Measurements from ENCODE around the gene C2CD5.

C2CD5 gene

DNA sequence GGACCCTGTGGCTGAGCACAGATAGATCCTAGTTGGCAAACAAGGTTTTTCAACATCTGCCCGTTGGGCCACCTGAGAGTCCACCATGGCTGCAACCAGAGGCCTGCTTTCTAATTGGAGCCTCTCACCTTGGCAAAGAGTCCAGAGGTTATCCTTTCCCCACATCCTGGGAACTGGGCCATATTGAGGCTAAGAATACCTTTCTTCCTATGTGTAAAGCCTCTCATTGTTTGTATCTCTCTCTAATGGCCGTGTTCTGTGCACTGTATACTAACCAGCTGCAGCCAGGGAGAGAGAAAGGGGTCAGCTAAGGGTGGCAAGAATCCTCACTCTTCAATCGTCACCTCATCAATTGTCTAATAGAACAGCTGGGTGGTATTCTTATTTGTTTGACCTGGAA is 130.8 kb downstream of the C2CD5 start:
- no peak for DNase-seq

DNA sequence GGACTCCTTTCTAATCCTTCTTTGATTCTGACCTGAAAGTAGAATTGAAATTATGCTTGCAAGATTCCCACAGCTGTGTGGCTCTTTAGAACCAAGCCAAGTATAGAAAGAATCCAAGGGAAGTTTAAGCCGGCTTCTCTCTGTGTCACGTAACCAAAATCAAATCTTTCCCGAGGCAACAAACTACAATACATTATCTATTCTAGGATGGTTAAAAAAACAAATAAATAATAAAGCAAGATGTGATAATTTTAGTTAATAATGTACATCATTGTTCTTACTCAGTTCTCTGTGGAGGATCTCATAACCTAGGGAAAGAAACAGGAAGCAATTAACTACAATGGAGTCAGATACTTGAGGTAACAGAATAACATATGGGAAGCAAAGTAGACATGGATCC is 131.8 kb downstream of the C2CD5 start:
- DNase-seq: no peak

DNA sequence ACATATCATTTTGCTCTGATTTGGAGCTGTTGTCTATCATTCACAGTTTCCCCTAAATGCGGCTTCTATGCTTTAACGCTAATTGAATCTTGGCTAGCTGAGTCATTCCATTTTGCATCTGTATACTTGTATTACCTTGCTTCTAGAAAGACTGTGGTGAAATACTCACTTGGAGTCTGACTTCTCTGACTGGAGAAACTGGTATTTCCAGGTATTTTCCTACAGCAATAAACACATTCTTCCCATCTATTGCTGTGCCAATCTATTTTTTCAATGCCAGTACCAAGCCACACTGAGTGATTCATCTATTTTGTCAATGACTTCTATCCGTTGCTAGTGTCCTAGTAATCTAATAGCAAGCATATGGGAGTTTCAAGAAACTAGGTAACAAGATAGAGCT is 133.9 kb downstream of the C2CD5 start:
- DNase-seq: no peak

DNA sequence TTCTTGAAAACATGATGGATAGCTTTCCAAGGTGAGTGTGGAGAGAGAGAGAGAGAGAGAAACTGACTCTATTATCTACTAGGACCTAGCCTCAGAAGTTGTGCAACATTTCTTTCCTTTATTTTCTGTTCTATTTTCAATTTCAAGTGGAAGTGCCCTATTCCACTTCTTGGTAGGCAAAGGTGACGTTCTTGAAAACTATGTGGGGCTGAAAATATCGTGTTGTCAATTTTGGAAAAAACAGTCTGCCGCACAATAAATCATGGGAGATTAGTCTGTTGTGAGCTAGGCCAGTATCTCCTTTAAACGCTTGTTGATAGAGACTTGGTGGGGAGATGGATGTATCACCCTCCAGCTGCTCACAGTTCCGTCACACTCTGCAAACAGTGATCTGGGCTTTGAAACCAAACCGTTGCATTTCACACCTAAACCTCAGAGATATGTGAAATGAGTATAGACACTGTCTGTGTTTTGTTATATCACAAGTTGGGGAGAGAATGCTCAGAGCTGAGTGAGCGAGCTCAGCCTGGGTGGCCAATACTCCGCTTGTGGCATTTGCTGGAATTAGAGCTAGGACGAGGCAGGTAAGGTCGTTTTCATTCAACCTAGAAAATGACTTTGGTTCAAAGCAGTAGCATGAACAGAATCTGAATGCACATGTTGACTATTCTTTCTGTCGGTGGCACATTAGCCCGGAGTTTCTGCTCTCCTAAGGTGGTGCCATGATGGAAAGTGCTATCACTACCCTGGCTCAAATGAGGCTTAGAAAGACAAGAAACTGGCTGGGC is 134.8 kb downstream of the C2CD5 start:
- no peak for DNase-seq

DNA sequence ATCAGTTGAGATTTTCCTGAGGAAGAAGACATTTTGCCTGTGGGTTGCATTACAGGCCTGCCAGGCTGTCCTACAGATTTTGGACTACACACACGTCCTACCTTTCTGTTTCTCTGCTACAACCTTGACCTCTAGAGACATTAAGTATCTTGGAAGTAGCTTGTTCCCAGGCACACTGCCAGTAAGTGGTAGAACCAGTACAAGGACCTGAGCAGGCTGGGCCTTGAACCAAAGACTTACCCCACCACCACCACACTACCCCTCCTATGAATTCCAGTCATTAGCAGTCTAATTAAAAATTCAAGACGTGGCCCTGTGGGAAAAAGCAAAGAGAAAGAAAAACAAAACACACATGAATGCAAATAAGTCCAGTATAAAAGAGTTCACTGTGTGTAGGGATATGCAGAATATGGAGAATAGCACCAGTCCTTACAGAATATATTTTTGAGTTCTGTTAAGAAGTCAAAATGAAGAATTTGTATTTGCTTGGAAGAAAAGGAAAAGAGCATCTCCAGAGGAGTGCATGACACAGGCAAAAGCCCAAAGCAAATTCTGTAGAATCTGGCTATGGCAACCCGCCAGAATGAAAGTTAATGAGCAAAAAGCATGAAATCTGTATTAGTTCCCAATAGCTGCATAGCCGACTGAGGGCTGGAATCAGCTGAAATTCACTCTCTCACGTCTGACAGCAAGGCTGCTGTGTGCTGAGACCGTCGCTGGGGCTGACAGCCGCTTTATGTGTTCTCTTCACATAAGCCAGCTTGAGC is 135.5 kb downstream of the C2CD5 start:
- DNase-seq: no peak

DNA sequence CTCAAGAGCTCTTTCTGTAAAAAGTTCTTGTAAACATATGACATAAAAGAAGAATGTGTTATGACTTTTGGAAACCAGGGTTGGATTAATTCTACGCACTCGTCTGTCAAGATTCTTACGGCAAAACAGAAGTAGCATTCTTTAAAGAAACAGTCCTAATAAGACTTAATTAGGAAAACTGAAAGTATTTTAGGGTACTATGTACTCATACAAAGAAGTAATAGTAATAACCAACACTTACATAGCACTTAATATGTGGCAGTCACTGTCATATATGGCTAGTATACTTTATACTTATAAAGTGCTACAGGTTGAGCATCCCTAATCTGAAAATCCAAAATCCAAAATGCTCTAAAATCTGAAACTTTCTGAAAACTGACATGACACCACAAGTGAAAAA is 136.9 kb downstream of the C2CD5 start:
- no peak for DNase-seq

DNA sequence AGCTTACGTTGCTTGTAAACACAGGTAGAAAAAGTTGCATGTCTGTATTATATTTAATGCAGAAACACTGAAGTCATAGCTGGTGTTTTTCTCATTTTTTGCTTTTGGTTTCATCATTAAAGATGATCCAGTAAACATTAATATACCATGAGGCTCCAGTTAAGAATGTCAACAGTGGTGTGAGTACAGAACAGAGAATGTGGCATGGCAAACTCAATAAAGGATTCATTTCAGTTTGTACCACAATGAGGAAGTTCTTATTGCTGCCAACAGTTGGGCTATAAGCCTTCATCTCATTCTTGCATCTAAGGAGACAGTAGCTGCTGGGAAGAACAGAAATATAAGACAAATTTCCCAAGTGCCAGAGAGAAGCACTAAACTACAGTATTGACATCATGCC is 137.7 kb downstream of the C2CD5 start:
- no peak for DNase-seq

DNA sequence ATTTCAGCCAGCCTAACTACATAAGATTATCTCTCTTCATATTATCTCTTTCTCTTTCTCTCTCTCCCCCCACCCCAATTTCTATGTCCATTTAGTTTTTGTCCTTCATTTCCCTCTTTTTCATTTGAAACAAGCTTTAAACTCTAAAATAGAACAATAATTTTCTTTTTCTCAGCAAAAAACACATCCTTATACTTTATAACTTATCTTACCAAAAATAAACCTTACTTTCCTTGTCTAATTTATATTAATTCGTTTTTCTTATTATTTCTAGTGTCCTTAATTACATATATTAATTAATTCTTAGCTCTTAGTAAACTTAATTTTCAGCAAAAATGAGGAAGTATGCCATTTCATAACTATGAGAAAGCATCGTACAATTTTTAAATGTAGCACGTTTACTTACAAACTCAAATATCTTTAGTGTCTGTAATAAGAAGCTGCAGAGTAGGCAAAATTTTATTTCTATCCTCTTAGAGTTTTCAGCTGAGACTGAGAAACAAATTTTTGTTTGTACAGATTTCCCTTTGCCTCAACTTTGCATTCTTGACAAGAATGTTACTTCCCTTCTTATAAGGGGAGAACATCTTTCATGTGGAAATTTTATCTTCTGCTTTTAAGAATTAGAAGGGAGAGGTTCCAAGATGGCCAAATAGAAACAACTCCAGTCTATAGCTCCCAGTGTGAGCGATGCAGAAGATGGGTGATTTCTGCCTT is 144.7 kb downstream of the C2CD5 start:
- DNase-seq: no peak

Data from NCI-H69 (cell line).